Tibial artery (tissue), 4 donors: Measurements from ENCODE around the gene FOXJ2.
"Not testable (repeated sequence)": the region's sequence is repeated elsewhere in the genome, so short reads cannot be mapped to it uniquely, and the experiment has no call there.

Source experiments
- DNase-seq, 2 donors: peaks; one replicate each; pipeline ENCODE4 v3.0.0-alpha.2; 2019
- H3K27ac ChIP-seq, 2 donors: fragments of 200-600 bp; sonication (generic) in 1 of 2; 1 replicate in 1 of 2; 2 replicates in 1 of 2; pipeline ENCODE4 v1.5.1; 2018 to 2019; ENCODE audit warnings: mild to moderate bottlenecking in 1 of 2
- H3K27me3 ChIP-seq, 2 donors: fragments of 200-600 bp; sonication (generic) in 1 of 2; one replicate each; pipeline versions ENCODE4 v1.5.1 to v1.6.0; 2016 to 2019
- H3K36me3 ChIP-seq, 3 donors: fragments of 200-600 bp; sonication (generic) in 2 of 3; one replicate each; pipeline ENCODE4 v1.5.1; 2016 to 2019; ENCODE audit warnings: mild to moderate bottlenecking in 2 of 3
- H3K4me1 ChIP-seq, 4 donors: fragments of 200-600 bp; sonication (generic) in 2 of 4; 1 replicate in 3 of 4; 2 replicates in 1 of 4; pipeline ENCODE4 v1.5.1; 2016 to 2019
- H3K4me3 ChIP-seq, 2 donors: fragments of 200-600 bp; sonication (generic) in 1 of 2; 1 replicate in 1 of 2; 2 replicates in 1 of 2; pipeline ENCODE4 v1.5.1; 2018 to 2019; ENCODE audit warnings: mild to moderate bottlenecking in 2 of 2
- H3K9me3 ChIP-seq, 3 donors: fragments of 200-600 bp; sonication (generic) in 1 of 3; one replicate each; pipeline ENCODE4 v1.5.1; 2016 to 2019
- intact Hi-C: fragments of 100-400 bp; cut with DNase I; formaldehyde crosslinking; loops from one replicate; pipeline ENCODE4 v1.15.0; 2023; ENCODE audit warnings: low total_unique reads
- TF ChIP-seq, protein P1 (sequence below), 2 experiments: fragments of 200-600 bp in 1 of 2; fragments of 450-650 bp in 1 of 2; IDR thresholded peaks; one replicate each; pipeline ENCODE4 v1.5.1; 2017 to 2019; ENCODE audit warnings: antibody characterized with exemption in 2 of 2, mild to moderate bottlenecking in 1 of 2, moderate library complexity in 1 of 2

FOXJ2 gene

DNA sequence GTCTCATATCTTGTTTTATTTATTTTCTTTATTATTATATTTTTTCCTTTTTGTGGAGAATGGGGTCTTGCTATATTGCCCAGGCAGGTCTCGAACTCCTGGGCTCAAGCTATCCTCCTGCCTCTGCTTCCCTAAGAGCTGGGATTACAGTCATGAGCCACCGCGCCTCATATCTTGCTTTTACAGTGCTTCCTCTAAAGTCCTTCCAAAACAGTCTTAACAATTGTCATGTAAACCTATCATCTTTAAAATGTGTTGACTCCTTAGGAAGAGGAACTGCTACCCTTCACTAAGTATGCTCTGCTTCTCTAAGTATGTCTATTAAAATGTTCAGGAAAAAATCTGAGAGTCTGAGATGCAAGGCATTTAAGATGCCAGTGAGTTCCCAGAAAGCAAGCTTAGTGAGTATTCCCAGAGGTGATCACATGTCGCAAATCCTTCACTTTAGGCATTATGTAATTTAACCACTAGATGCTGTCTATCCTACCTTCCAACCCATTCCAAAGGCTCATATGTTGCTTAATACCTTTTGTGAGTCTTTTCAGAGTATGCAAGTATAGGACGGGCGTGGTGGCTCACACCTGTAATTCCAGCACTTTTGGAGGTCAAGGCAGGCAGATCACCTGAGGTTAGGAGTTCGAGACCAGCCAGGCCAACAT is 19.7 kb upstream of the FOXJ2 start:
- no peaks in the 10 kb centered on the region for H3K9me3 ChIP-seq
- no peak overlapping the region for H3K27ac ChIP-seq
- DNase-seq: no peak
- intact Hi-C loops: no loop called here
- no peak overlapping the region for H3K4me3 ChIP-seq
- no peaks in the 10 kb centered on the region for H3K4me1 ChIP-seq
- TF ChIP-seq, protein P1, sequence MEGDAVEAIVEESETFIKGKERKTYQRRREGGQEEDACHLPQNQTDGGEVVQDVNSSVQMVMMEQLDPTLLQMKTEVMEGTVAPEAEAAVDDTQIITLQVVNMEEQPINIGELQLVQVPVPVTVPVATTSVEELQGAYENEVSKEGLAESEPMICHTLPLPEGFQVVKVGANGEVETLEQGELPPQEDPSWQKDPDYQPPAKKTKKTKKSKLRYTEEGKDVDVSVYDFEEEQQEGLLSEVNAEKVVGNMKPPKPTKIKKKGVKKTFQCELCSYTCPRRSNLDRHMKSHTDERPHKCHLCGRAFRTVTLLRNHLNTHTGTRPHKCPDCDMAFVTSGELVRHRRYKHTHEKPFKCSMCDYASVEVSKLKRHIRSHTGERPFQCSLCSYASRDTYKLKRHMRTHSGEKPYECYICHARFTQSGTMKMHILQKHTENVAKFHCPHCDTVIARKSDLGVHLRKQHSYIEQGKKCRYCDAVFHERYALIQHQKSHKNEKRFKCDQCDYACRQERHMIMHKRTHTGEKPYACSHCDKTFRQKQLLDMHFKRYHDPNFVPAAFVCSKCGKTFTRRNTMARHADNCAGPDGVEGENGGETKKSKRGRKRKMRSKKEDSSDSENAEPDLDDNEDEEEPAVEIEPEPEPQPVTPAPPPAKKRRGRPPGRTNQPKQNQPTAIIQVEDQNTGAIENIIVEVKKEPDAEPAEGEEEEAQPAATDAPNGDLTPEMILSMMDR (IDR thresholded peaks at IDR 0.05): no peak
- H3K36me3 ChIP-seq: no peaks in the 10 kb centered on the region
- H3K27me3 ChIP-seq: peaks cover 0 to 46% of the 10 kb centered on the region in 2 donors

DNA sequence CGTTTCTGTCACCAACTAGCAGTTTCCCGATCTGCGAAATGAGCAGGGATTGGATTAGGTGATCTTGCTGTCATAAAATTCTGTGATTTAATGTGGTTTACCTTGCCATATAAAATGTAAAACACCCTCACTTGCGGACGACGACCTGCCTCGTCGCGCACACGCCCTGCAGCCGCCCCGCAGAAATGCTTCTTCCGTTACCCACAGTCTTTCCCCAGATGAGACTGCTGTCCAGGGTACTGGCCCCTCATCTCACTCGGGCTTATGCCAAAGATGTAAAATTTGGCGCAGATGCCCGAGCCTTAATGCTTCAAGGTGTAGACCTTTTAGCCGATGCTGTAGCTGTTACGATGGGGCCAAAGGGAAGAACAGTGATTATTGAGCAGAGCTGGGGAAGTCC is 17.7 kb upstream of the FOXJ2 start:
- no peaks in the 10 kb centered on the region for H3K36me3 ChIP-seq
- H3K4me3 ChIP-seq: no peak overlapping the region
- H3K9me3 ChIP-seq: no peaks in the 10 kb centered on the region
- DNase-seq: no peak
- intact Hi-C loops: no loop called here
- H3K27me3 ChIP-seq: peaks cover 0 to 63% of the 10 kb centered on the region in 2 donors
- peaks cover 0 to 14% (median 9%) of the 10 kb centered on the region in 4 donors for H3K4me1 ChIP-seq
- TF ChIP-seq, protein P1 (IDR thresholded peaks at IDR 0.05): no peak
- no peak overlapping the region for H3K27ac ChIP-seq

DNA sequence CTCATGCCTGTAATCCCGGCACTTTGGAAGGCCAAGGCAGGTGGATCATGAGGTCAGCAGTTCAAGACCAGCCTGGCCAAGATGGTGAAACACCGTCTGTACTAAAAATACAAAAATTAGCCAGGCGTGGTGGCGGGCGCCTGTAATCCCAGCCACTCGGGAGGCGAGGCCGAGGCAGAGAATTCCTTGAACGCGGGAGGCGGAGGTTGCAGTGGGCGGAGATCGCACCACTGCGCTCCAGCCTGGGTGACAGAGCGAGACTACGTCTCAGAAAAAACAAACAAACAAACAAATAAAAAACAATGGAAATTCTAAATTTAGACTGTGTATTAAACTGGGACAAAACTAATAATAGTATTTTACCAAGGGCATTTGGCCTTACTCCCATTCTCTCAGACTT is 14.3 kb upstream of the FOXJ2 start:
- Histone ChIP-seq H3K4me3 (peak overlapping the region; percentile 35 to 44), H3K27me3 (peaks cover 0 to 51% of the 10 kb centered on the region in 2 donors), H3K4me1 (peaks cover 0 to 14% (median 9%) of the 10 kb centered on the region in 4 donors)
- H3K9me3 ChIP-seq, H3K27ac ChIP-seq, intact Hi-C loops, H3K36me3 ChIP-seq, DNase-seq: not testable (repeated sequence)

DNA sequence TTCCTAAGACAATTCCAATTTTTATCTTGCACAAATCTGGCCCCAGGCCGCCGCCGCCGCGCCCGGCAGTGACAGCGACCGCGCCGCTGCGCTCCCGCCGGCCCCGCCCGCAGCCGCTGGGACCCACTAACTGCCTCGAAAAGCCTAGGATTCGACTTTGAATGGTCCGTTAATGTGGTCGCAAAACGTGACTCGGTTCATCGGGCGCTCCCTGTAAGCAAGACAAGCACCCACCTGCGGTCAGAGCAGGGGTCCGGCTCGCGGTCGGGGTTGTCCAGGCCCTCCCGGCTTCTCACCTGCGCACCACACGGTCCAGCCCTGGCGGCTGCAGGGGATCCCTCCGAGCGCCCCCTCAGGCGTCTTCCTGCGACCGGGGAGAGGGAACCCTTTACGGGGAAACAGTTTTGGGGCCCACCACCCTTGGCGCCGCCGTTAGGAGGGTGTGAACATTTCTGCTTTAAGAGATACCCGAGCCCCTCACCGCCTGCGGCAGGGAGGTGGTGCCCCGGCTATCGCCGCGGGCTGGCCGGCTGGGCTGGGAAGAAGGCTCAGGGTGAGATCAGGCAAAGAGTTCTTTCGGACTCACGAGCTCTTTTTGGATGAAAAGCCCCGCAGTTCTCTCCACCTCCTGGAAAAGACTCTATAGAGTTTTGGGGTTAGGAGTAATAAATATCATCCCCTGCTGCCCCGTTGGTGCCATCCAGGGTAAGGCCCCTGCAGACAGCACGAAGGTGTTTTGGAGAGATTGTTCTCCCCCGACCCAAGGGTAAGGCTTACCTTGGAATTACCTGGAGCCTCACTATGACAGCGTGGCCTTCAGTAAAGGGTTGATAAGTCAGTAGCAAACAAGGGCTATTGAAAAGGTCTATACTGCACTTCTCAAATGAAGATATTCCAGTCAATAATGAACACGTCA is 13.6 kb upstream of the FOXJ2 start:
- DNase-seq: no peak
- Histone ChIP-seq H3K4me3 (peak overlapping the region; percentile 35 to 44), H3K4me1 (peaks cover 0 to 14% (median 9%) of the 10 kb centered on the region in 4 donors), H3K9me3 (no peaks in the 10 kb centered on the region), H3K36me3 (no peaks in the 10 kb centered on the region), H3K27me3 (peaks cover 0 to 47% of the 10 kb centered on the region in 2 donors), H3K27ac (no peak overlapping the region)
- TF ChIP-seq, protein P1 (IDR thresholded peaks at IDR 0.05): no peak
- intact Hi-C loops: no loop called here

DNA sequence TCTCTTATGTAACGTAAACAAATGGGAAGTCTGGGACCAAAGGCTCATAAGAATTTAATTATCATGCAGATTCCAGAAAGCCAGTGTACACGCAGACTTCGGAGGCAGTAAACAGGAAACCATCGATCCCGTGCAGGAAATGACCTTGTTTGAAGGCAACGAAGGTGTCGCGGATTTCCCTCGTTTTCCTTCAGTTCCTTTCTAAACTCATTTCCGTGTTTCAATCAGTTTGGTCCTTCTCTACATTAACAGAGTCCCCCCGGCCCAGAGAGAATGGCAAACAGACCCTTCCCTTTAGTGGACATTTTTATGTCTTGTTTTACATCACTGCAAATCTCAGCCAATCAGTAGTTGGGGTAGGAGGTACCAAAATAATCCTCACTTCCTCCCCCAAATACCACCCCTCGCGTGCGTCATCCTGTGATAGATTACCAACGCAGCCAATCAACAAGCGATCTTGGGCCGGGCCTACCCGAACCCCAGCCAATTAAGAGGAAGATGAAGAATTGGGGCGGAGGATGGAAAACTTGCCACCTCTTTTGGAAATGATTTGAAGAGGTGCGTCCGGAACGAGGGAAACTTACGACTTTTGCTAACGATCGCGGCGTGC is 6.1 kb upstream of the FOXJ2 start:
- H3K27me3 ChIP-seq: no peaks in the 10 kb centered on the region
- peak overlapping the region; percentile 75 to 86 for H3K4me3 ChIP-seq
- peak; percentile 99 to 100 for DNase-seq
- intact Hi-C loops: no loop called here
- peak overlapping the region; percentile 99 to 100 for H3K27ac ChIP-seq
- no peaks in the 10 kb centered on the region for H3K36me3 ChIP-seq
- H3K9me3 ChIP-seq: no peaks in the 10 kb centered on the region
- peaks cover 0 to 7% (median 1%) of the 10 kb centered on the region in 4 donors for H3K4me1 ChIP-seq
- TF ChIP-seq, protein P1 (IDR thresholded peaks at IDR 0.05): peak in 1 of 2 experiments; percentile 15
